Activated naive CD4-positive, alpha-beta T cell (primary cell): ENCODE measurements around the gene ADCK2.
"Not testable (repeated sequence)": the region's sequence is repeated elsewhere in the genome, so short reads cannot be mapped to it uniquely, and the experiment has no call there.

Experiments used
- DNase-seq, 4 experiments: peaks; one replicate each; lab custom pipeline; 2025; lab: John Stamatoyannopoulos, UW

ADCK2 gene

GRCh38 chr7:140672382-140673062 is at the start of gene ADCK2:
TSS of gene ADCK2 (plus strand) at chr7:140672945. CDS start at chr7:140673331, 386 bp downstream.
- DNase-seq = peak; percentile 23 to 60 (median 41)

- DNase-seq = no peak
These were observed 48.8 kb upstream of the ADCK2 start for GRCh38 chr7:140623980-140624379.

GRCh38 chr7:140624392-140625191 is 48.2 kb upstream of the ADCK2 start:
- DNase-seq = no peak

GRCh38 chr7:140625192-140625558 is 47.6 kb upstream of the ADCK2 start:
- not testable (repeated sequence) for DNase-seq

GRCh38 chr7:140625908-140626868 is 46.6 kb upstream of the ADCK2 start:
- no peak for DNase-seq

- no peak for DNase-seq
These were observed 41.7 kb upstream of the ADCK2 start for GRCh38 chr7:140631021-140631420.

GRCh38 chr7:140631602-140632001 is 41.1 kb upstream of the ADCK2 start:
- DNase-seq = no peak

GRCh38 chr7:140635345-140635744 is 37.4 kb upstream of the ADCK2 start:
- DNase-seq = no peak

GRCh38 chr7:140635816-140636215 is 36.9 kb upstream of the ADCK2 start:
- DNase-seq = no peak

GRCh38 chr7:140637400-140637799 is 35.3 kb upstream of the ADCK2 start:
- no peak for DNase-seq

- no peak for DNase-seq
These were observed 34.5 kb upstream of the ADCK2 start for GRCh38 chr7:140638173-140638791.

GRCh38 chr7:140639366-140640053 is 33.2 kb upstream of the ADCK2 start:
- no peak for DNase-seq

- no peak for DNase-seq
These were observed 32.6 kb upstream of the ADCK2 start for GRCh38 chr7:140640060-140640637.

GRCh38 chr7:140640727-140641523 is 31.8 kb upstream of the ADCK2 start, which contains the start of gene DENND2A:
TSS of gene DENND2A (minus strand) at chr7:140640813. CDS start at chr7:140602397, 38,416 bp downstream.
- DNase-seq = no peak

- no peak for DNase-seq
These were observed 31.1 kb upstream of the ADCK2 start for GRCh38 chr7:140641524-140642195.

GRCh38 chr7:140643416-140643815 is 29.3 kb upstream of the ADCK2 start:
- DNase-seq = no peak

- DNase-seq = not testable (repeated sequence)
These were observed 28.0 kb upstream of the ADCK2 start for GRCh38 chr7:140644761-140645160.

GRCh38 chr7:140645166-140645900 is 27.4 kb upstream of the ADCK2 start:
- no peak for DNase-seq
